Left ventricle myocardium superior (tissue), 1 donor: ENCODE results near the gene RALGPS2. TPM values are rescaled to one million over a fixed set of nuclear protein-coding genes. Genes with fewer than 3 reads are reported as not detected.
"Not testable (repeated sequence)": the region's sequence is repeated elsewhere in the genome, so short reads cannot be mapped to it uniquely, and the experiment has no call there.

Source experiments
- ATAC-seq: fragments of 200-7000 bp; cut with Tn5 transposase; one replicate; pipeline ENCODE4 v1.9.1; 2020; ENCODE audit warnings: mild to moderate bottlenecking, moderate library complexity
- DNase-seq: peaks from one replicate; pipeline ENCODE4 v3.0.0-alpha.2; 2020
- intact Hi-C: fragments of 100-400 bp; cut with micrococcal nuclease; formaldehyde crosslinking; loops from one replicate; pipeline ENCODE4 v1.11.0; 2022
- total RNA-seq: library from RNA; stranded (reverse); fragmentation: NEBNext Ultra II Directional; extraction: Animal tissue kit (Norgen Biotek cat#: 25700); gene quantifications from one replicate; pipeline ENCODE4 v1.2.1, GENCODE V29; 2021
- donor health status: DM: no; HTN: yes; CAD: no; lungs with severe emphysema.

RALGPS2 gene
- total RNA-seq, 1 donor from 2014 or later, result 13.7 TPM

- DNase-seq, result no peak
- intact Hi-C loops, result no loop called here
- no peak for ATAC-seq
These were observed 8.9 kb upstream of the RALGPS2 start for GRCh38 chr1:178716111-178716510.

DNA sequence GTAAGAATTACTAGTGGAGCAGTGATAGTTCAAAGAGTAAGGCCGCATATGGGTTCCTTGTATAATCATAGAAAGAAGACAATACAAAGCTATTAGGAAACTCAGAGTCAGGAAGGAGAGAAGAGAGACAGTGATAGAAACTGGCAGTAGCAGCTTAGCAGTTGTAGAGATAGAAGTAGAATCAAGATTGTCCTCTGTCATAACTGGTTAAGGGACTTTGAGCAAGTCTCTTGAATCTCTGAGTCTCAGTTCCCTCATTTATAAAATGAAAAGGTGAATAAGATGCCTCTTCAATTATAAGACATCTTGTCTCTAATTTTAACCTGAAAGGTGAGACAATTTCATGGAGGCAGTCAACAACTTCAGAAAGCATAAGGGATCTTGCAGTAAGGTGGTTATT, 6.5 kb upstream of the RALGPS2 start:
- ATAC-seq (no peak), DNase-seq (no peak)
- intact Hi-C loops, result no loop called here

- ATAC-seq, result no peak
- no peak for DNase-seq
- intact Hi-C loops, result no loop called here
These were observed 1.5 kb upstream of the RALGPS2 start for GRCh38 chr1:178723546-178723945.

GRCh38 chr1:178724376-178724727, 692 bp upstream of the RALGPS2 start:
- DNase-seq, result no peak
- intact Hi-C loops, result no loop called here
- no peak for ATAC-seq

- intact Hi-C loops, result no loop called here
- DNase-seq (peak; percentile 66), ATAC-seq (peak; percentile 67)
These were observed 532 bp downstream of the RALGPS2 start for GRCh38 chr1:178725466-178726086.

DNA sequence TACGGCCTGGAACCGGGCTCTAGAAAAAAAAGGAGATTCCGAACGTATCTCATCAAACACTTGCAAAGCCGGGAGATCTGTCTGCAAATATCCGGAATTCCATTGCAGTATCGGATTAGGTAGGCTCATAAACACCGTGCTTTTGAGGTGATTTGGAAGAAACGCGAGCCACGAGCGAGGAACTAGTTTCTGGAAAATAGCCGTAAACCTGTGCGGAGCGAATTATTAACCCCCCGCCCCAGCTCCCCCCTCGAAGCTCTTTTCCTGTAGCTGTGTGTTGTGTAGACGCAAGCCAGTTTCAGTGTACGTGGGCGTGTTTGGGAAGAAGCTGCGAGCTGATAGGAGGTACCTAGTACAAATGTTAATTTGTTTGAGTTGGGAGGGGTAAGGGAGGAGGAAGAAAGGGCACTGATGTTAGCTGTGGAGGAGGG, 1.1 kb downstream of the RALGPS2 start:
- intact Hi-C loops, result no loop called here
- ATAC-seq (peak; percentile 83), DNase-seq (peak; percentile 66)

DNA sequence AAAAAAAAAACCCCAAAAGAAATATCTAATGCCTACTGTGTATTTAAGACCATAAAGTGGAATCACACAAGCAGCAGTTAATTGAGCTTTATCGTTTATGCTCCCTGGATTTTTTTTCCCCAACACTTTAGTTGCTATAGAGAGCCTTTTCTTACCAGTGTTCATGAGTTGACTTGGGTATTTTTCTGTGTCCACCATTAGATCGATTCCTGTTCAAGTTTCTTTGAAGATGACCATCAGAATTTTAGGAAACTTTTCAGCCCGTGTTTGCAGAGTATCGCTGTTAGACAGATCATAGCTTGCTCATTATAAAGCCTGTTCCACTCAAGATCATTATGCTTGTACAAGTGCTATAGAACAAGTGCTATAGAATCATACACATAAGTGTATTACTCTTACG, 1.5 kb downstream of the RALGPS2 start:
- intact Hi-C loops, result no loop called here
- ATAC-seq, result no peak
- DNase-seq, result no peak

- intact Hi-C loops, result no loop called here
- ATAC-seq, result no peak
- no peak for DNase-seq
These were observed 2.2 kb downstream of the RALGPS2 start for GRCh38 chr1:178727014-178727895.

- DNase-seq, result no peak
- intact Hi-C loops, result no loop called here
These were observed 8.9 kb downstream of the RALGPS2 start for GRCh38 chr1:178733972-178734371.

GRCh38 chr1:178738780-178739179, 13.7 kb downstream of the RALGPS2 start:
- intact Hi-C loops, result no loop called here
- ATAC-seq, result no peak
- no peak for DNase-seq

More at GRCh38 chr1:178733972-178734371, 8.9 kb downstream of the RALGPS2 start:
- no peak for ATAC-seq

DNA sequence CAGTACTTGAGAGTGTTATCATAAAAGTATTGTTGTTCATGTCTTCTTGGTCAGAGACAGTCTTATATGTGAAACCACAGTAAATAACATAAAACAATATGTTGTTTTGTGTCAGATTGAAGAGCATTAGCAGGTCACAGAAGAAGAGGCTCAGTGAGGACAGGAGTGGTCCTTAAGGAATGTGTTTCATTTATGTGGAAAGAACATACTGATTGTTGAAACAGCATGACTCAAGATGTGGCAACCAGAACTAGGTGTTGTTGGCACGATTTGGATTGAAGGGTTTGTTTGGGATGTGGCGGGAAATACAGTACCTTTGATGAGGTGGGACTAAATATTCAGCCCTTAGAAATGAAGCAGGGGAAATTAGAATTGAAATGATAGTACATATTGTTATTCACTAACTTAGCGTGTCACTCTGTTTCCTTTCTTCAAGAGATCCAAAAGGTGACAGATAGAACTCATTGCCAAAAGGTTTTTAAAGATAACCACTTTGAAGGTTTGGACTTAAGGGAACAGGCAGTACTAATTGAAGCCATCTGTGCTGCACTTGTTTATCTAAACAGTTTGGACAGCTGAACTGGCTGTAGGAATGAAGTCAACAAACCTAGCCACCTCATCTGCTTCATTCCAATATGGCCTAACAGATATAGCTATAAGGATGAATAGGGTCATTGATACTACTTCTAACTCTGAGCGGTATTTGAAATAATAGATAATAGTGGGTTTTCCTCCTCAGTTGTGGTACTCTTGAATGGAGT, 14.4 kb downstream of the RALGPS2 start:
- DNase-seq (no peak), ATAC-seq (peak; percentile 57)
- intact Hi-C loops, result loop anchor here (10.0 kb wide), 1 partner anchor 175 kb away; no protein-coding TSS in a partner anchor

DNA sequence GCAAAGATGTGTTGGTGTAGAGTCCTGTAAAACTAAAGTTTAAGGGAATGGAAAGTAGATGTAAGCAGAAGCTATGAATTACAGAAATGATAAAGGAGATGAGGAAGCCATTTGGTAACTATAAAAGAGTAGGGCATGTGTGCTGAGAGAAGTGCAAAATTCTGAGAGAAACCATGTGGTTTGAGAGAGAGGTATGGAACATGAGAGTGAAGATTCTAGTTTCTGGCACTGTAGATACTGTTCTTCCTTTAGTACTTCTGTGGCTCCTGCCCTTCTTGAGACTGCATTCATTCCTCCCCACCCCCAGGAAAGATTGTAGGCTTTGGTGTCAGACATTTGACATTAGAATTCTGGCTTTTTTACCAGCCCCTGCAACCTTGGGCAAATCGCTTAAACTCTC, 15.4 kb downstream of the RALGPS2 start:
- intact Hi-C loops, result loop anchor here (10.0 kb wide), 1 partner anchor 176 kb away; no protein-coding TSS in a partner anchor
- ATAC-seq (no peak), DNase-seq (no peak)

DNA sequence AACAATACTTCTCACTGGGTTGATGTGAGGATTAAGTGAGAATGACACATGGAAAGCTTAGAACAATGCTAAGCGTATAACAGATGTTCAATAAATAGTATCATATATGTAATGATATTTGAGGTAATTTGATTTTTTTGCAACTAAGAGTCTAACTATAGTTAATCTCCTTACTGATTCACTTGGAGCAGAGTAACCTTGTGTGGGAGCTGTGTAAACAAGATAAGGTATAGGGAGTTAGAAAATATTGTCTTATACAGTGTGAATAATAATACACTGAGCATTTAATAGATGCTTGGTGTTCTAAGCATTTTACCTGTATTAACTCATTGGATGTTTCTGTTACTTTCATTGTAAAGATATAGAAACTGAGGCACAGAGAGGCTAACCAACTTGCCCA, 15.9 kb downstream of the RALGPS2 start:
- DNase-seq (no peak), ATAC-seq (no peak)
- intact Hi-C loops, result loop anchor here (10.0 kb wide), 1 partner anchor 176 kb away; no protein-coding TSS in a partner anchor

- ATAC-seq, result no peak
- intact Hi-C loops, result loop anchor here (10.0 kb wide), 1 partner anchor 179 kb away; no protein-coding TSS in a partner anchor
These were observed 18.8 kb downstream of the RALGPS2 start for GRCh38 chr1:178743801-178744200.

GRCh38 chr1:178745260-178745659, 20.2 kb downstream of the RALGPS2 start:
- ATAC-seq, result no peak
- DNase-seq, result no peak
- intact Hi-C loops, result loop anchor here (10.0 kb wide), 1 partner anchor 180 kb away; no protein-coding TSS in a partner anchor

More at GRCh38 chr1:178743801-178744200, 18.8 kb downstream of the RALGPS2 start:
- no peak for DNase-seq

DNA sequence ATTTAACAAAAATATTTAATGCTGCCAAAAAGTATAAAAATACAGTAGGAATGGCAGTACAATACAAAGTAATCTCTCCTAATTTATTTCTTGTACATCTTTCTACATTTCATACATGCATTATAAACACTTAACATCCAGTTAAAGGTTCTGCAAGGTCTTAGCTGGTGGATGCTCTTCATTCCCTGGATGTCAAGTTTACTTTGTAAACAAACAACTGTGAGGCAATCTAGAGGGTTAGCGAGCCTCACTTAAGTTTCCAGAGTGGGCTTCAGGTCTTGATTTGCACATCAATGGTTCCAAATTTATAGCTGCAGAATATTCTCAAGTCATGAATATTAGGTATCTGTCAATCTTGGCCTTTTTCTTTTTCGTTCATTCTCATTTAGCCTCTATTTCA, 21.3 kb downstream of the RALGPS2 start:
- DNase-seq, result no peak

GRCh38 chr1:178747361-178747760, 22.3 kb downstream of the RALGPS2 start:
- DNase-seq, ATAC-seq: not testable (repeated sequence)
- intact Hi-C loops, result loop anchor here (10.0 kb wide), 1 partner anchor 183 kb away; no protein-coding TSS in a partner anchor

More for the DNA sequence above, 21.3 kb downstream of the RALGPS2 start:
- ATAC-seq, result no peak
- intact Hi-C loops, result loop anchor here (10.0 kb wide), 1 partner anchor 182 kb away; no protein-coding TSS in a partner anchor

DNA sequence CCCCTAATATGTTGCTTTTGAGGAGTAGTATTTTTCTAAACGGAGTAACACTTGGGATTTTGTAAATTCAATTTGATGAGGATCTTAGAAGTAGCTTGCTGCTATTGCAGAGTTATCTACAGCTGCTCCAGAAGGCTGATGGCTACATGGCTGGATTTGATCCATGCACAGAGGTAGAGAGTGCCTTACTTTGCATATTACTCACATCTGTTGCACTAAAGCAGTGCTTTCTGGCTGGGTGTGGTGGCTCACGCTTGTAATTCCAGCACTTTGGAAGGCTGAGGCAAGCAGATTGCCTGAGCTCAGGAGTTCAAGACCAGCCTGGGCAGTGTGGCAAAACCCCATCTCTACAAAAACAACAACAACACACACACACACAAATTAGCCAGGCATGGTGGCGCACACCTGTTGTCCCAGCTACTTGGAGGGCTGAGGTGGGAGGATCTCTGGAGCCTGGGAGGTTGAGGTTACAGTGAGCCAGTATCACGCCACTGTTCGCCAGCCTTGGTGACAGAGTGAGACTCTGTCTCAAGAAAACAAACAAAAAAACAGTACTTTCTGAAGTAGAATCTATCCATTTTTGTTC, 24.6 kb downstream of the RALGPS2 start:
- ATAC-seq (no peak), DNase-seq (no peak)
- intact Hi-C loops, result loop anchor here (5.0 to 10.0 kb wide), 2 partner anchors 137 to 185 kb away; no protein-coding TSS in a partner anchor

- intact Hi-C loops, result loop anchor here (5.0 kb wide), 1 partner anchor 139 kb away; no protein-coding TSS in a partner anchor
- ATAC-seq, result no peak
- DNase-seq, result no peak
These were observed 26.0 kb downstream of the RALGPS2 start for GRCh38 chr1:178751046-178751445.
